HepG2 (cell line): Measurements from ENCODE around the gene XK. TPM values are rescaled to one million over a fixed set of nuclear protein-coding genes. Genes with fewer than 3 reads are reported as not detected.

Source experiments
- ATAC-seq: fragments of 200-7000 bp; cut with Tn5 transposase; 3 replicates; pipeline ENCODE4 v1.9.1; 2020; ENCODE audit warnings: mild to moderate bottlenecking, moderate library complexity
- BruUV-seq: library from RNA; stranded (reverse); fragments of 400-500 nt; replicated peaks from 2 replicates; lab custom pipeline; 2021; lab: Mats Ljungman, UMichigan
- CTCF ChIA-PET: fragments of 300-600 bp; formaldehyde crosslinking; extraction: SDS; loops from one replicate; lab custom pipeline; 2021; ENCODE audit warnings: low total read pairs, inconsistent platforms, low intra/inter-chr PET ratio; lab: Yijun Ruan, JAX
- POLR2A ChIA-PET: fragments of 350-600 bp; sonication (Branson Sonifier 250); formaldehyde crosslinking; loops from one replicate; lab custom pipeline; 2020; ENCODE audit warnings: antibody characterized with exemption, inconsistent platforms; lab: Yijun Ruan, JAX
- DNase-seq: peaks from one replicate; pipeline ENCODE4 v3.0.0-alpha.2; 2015; ENCODE audit warnings: low spot score
- FAIRE-seq: peaks from 3 replicates; lab custom pipeline; 2011; peaks lifted over from hg19 to GRCh38; lab: Jason Lieb, UNC
- H2AFZ ChIP-seq: one replicate; pipeline ENCODE4 v1.6.1; 2011; ENCODE audit warnings: low read length, inconsistent platforms
- H3K27ac ChIP-seq: fragments of 300-600 bp; 3 replicates; pipeline ENCODE4 v1.8.0; 2011; ENCODE audit warnings: mixed run types, mild to moderate bottlenecking, mixed read lengths, low read length, inconsistent platforms; ENCODE audit not compliant: insufficient read depth; ENCODE audit errors: extremely low read length
- H3K27me3 ChIP-seq, 2 experiments: fragments of 200-600 bp in 1 of 2; 2 replicates in 1 of 2; 3 replicates in 1 of 2; pipeline versions ENCODE4 v1.6.0 to v1.8.0; 2011; ENCODE audit warnings: low read length in 2 of 2, mild to moderate bottlenecking in 2 of 2, moderate library complexity in 2 of 2, inconsistent platforms in 1 of 2; ENCODE audit not compliant: insufficient read depth in 2 of 2, control insufficient read depth in 1 of 2
- H3K36me3 ChIP-seq, 2 experiments: fragments of 200-600 bp in 1 of 2; replicated peaks in 1 of 2; 2 replicates in 1 of 2; 3 replicates in 1 of 2; pipeline versions ENCODE4 v1.5.1 to v1.8.0; 2011; ENCODE audit warnings: low read length in 2 of 2, inconsistent platforms in 1 of 2; ENCODE audit not compliant: insufficient read depth in 2 of 2, control insufficient read depth in 1 of 2
- H3K4me1 ChIP-seq: 2 replicates; pipeline ENCODE4 v1.5.1; 2012; ENCODE audit warnings: low read length, inconsistent platforms; ENCODE audit not compliant: insufficient read depth
- H3K4me2 ChIP-seq: 2 replicates; pipeline ENCODE4 v1.6.0; 2011; ENCODE audit warnings: low read depth, low read length, inconsistent platforms
- H3K4me3 ChIP-seq, 3 experiments: fragments of 200-600 bp in 1 of 3; sonication (generic), shearing (Covaris generic) in 1 of 3; replicated peaks in 1 of 3; 2 replicates each; pipeline ENCODE4 v1.5.1; 2011 to 2016; ENCODE audit warnings: low read length in 3 of 3, inconsistent platforms in 2 of 3, low read depth in 2 of 3, mild to moderate bottlenecking in 2 of 3, control low read depth in 1 of 3, mixed read lengths in 1 of 3; ENCODE audit not compliant: insufficient read depth in 1 of 3
- H3K79me2 ChIP-seq: one replicate; pipeline ENCODE4 v1.6.1; 2011; ENCODE audit warnings: low read length, inconsistent platforms; ENCODE audit not compliant: insufficient read depth
- H3K9ac ChIP-seq: 2 replicates; pipeline ENCODE4 v1.6.0; 2011; ENCODE audit warnings: mild to moderate bottlenecking, low read depth, low read length, inconsistent platforms; ENCODE audit not compliant: insufficient read depth
- H3K9me3 ChIP-seq: 2 replicates; pipeline ENCODE4 v1.5.1; 2012; ENCODE audit warnings: mild to moderate bottlenecking, low read length
- H4K20me1 ChIP-seq: 2 replicates; pipeline ENCODE4 v1.6.0; 2011; ENCODE audit warnings: inconsistent platforms, mild to moderate bottlenecking, low read length, moderate library complexity; ENCODE audit not compliant: insufficient read depth
- CSRNP1 ChIP-seq: sonication (generic); formaldehyde crosslinking; IDR thresholded peaks from 2 replicates; pipeline ENCODE4 v1.8.1; 2023; ENCODE audit warnings: mild to moderate bottlenecking, missing genetic modification reagents
- FOXO1 ChIP-seq: sonication (generic); formaldehyde crosslinking; IDR thresholded peaks from 2 replicates; pipeline ENCODE4 v1.4.0; 2020; ENCODE audit warnings: missing genetic modification reagents
- HDAC6 ChIP-seq: fragments of 200-600 bp; sonication (generic); IDR thresholded peaks from 2 replicates; pipeline ENCODE4 v1.7.0; 2017; ENCODE audit warnings: mild to moderate bottlenecking, antibody characterized with exemption, low read length, low read depth
- IRX3 ChIP-seq: sonication (generic); formaldehyde crosslinking; IDR thresholded peaks from 2 replicates; pipeline ENCODE4 v1.8.1; 2023; ENCODE audit warnings: mild to moderate bottlenecking, low read depth, missing genetic modification reagents, borderline replicate concordance
- MAFF ChIP-seq: IDR thresholded peaks from 2 replicates; pipeline ENCODE4 v1.6.1; 2011; ENCODE audit warnings: low read depth, low read length, improper control_type of control experiment
- NFAT5 ChIP-seq: sonication (generic); formaldehyde crosslinking; IDR thresholded peaks from 2 replicates; pipeline ENCODE4 v1.4.0; 2020; ENCODE audit warnings: missing genetic modification reagents
- RAD21 ChIP-seq: fragments of 450-650 bp; formaldehyde crosslinking; IDR thresholded peaks from 2 replicates; pipeline ENCODE4 v1.5.0; 2020; ENCODE audit warnings: mild to moderate bottlenecking
- ZBTB43 ChIP-seq: sonication (generic); formaldehyde crosslinking; conservative IDR thresholded peaks from 2 replicates; pipeline ENCODE4 v1.4.0; 2020; ENCODE audit warnings: missing genetic modification reagents
- ZBTB44 ChIP-seq: sonication (generic); formaldehyde crosslinking; IDR thresholded peaks from 2 replicates; pipeline ENCODE4 v1.4.0; 2020; ENCODE audit warnings: missing genetic modification reagents
- ZMYM3 ChIP-seq: sonication (generic); formaldehyde crosslinking; IDR thresholded peaks from 2 replicates; pipeline ENCODE4 v1.5.1; 2020; ENCODE audit warnings: mild to moderate bottlenecking, missing genetic modification reagents
- ZNF232 ChIP-seq: sonication (generic); formaldehyde crosslinking; IDR thresholded peaks from 2 replicates; pipeline ENCODE4 v1.4.0; 2020; ENCODE audit warnings: missing genetic modification reagents, borderline replicate concordance
- ZNF296 ChIP-seq: sonication (generic); formaldehyde crosslinking; conservative IDR thresholded peaks from 2 replicates; pipeline ENCODE4 v1.5.0; 2020; ENCODE audit warnings: mild to moderate bottlenecking, missing genetic modification reagents
- ZNF672 ChIP-seq: sonication (generic); formaldehyde crosslinking; IDR thresholded peaks from 2 replicates; pipeline ENCODE4 v1.8.1; 2022; ENCODE audit warnings: missing genetic modification reagents
- ZSCAN12 ChIP-seq: sonication (generic); formaldehyde crosslinking; IDR thresholded peaks from 2 replicates; pipeline ENCODE4 v1.9.0; 2021; ENCODE audit warnings: mild to moderate bottlenecking, missing genetic modification reagents
- WGBS: methylation state at CpG from one replicate; pipeline ENCODE4 v1.1.6; 2017; ENCODE audit warnings: low lambda C conversion rate; 5-methylcytosine and 5-hydroxymethylcytosine counted together
- in situ Hi-C: cut with HindIII; loops from 2 replicates; pipeline ENCODE4 v1.10.0; 2017; ENCODE audit warnings: low pct_unique_long_range_greater_than_20kb; ENCODE audit not compliant: extremely low pct_ligation_motif_present
- intact Hi-C: fragments of 100-400 bp; cut with micrococcal nuclease; formaldehyde crosslinking; loops from one replicate; pipeline ENCODE4 v1.10.0; 2022; ENCODE audit not compliant: unreplicated experiment
- polyA plus RNA-seq, 8 experiments: library from polyadenylated mRNA; depleted of rRNA in 3 of 8; stranded (reverse) in 7 of 8; unstranded in 1 of 8; fragments of >200 nt; fragmentation: Illumina TruSeq in 4 of 8; extraction: Trizol in 4 of 8; gene quantifications; 2 replicates each; pipeline versions ENCODE4 v1.2.1 to v1.2.3, GENCODE V29; 2011 to 2016; ENCODE audit warnings: low read depth in 4 of 8, missing spikeins in 1 of 8, mixed read lengths in 1 of 8; ENCODE audit not compliant: insufficient read depth in 1 of 8
- total RNA-seq, 5 experiments: library from RNA; depleted of rRNA; stranded (reverse); fragments of >200 nt; fragmentation: Illumina TruSeq; extraction: Trizol; gene quantifications; 2 replicates each; pipeline ENCODE4 v1.2.3, GENCODE V29; 2016; ENCODE audit warnings: low read depth in 1 of 5

XK gene
- total and polyA plus RNA-seq, 2 of the 13 experiments (the other 11 are each of a cell fraction or from before 2014, with no cell fraction given) = not detected

- TF ChIP-seq ZBTB44 (CRISPR knock-in tag) (no peak), ZNF296 (CRISPR knock-in tag) (no peak), RAD21 (CRISPR knock-in tag) (peak; percentile 35; the same call in 1 of the 2 replicates), ZNF232 (CRISPR knock-in tag) (no peak)
Observed at GRCh38 chrX:37745354-37745753, 59.8 kb downstream of the XK start (continued).

GRCh38 chrX:37745835-37746217 is 60.2 kb downstream of the XK start:
- intact Hi-C loops = loop anchor here (1.0 to 10.0 kb wide), 2 partner anchors 79 to 179 kb away; no protein-coding TSS in a partner anchor
- no peak for ATAC-seq
- TF ChIP-seq FOXO1 (no peak), ZMYM3 (CRISPR knock-in tag) (no peak), IRX3 (CRISPR knock-in tag) (no peak), ZBTB43 (CRISPR knock-in tag) (no peak), ZNF672 (no peak), CSRNP1 (CRISPR knock-in tag) (no peak), ZSCAN12 (CRISPR knock-in tag) (no peak), NFAT5 (no peak), MAFF (no peak), HDAC6 (no peak)

More at GRCh38 chrX:37745835-37746217, 60.2 kb downstream of the XK start:
- POLR2A ChIA-PET = no interaction called here
- CTCF ChIA-PET = interaction anchor here (1.3 to 1.7 kb wide), 2 partner anchors 79 to 429 kb away, joined by 4 to 11 read pairs; no protein-coding TSS in a partner anchor
- in situ Hi-C loops = loop anchor here (10.0 kb wide), 1 partner anchor 429 kb away; no protein-coding TSS in a partner anchor
- no CpG with 5 or more reads among the region's 1 CpG for WGBS
- no peak for FAIRE-seq
- Histone ChIP-seq H2AFZ (no peak overlapping the region), H3K4me3 (no peak overlapping the region), H3K79me2 (no peaks in the 10 kb centered on the region), H3K9ac (no peak overlapping the region), H3K36me3 (no peaks in the 10 kb centered on the region), H3K4me1 (no peaks in the 10 kb centered on the region), H3K27me3 (no peaks in the 10 kb centered on the region), H3K4me2 (no peak overlapping the region), H3K9me3 (no peaks in the 10 kb centered on the region), H4K20me1 (no peaks in the 10 kb centered on the region), H3K27ac (no peak overlapping the region)
- no peak for DNase-seq
- BruUV-seq = no TSS peak
